NCI-H2107 treated with DMSO at 0.1 percent for 48 hours (cell line): Measurements from ENCODE around the gene PFKFB3.

Source experiments
- DNase-seq: peaks from one replicate; lab custom pipeline; 2025; ENCODE audit not compliant: unreplicated experiment; lab: John Stamatoyannopoulos, UW

Gene PFKFB3

DNA sequence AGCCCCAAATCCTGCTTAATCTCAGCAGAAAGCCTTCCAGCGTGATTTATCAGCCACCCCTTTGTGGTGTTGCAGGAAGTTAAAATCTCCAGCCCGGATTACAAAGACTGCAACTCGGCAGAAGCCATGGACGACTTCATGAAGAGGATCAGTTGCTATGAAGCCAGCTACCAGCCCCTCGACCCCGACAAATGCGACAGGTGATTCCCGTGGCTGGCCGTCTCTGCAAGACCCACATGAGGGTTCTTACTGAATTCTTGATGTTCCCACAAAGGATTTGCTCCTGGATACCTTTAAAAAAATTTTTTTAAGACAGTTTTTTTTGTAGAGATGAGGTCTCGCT lies 16.7 kb downstream of the PFKFB3 start:
- no peak for DNase-seq

GRCh38 chr10:6220418-6221191 lies 17.9 kb downstream of the PFKFB3 start:
- DNase-seq: no peak

GRCh38 chr10:6221192-6221940 lies 18.6 kb downstream of the PFKFB3 start:
- no peak for DNase-seq

- no peak for DNase-seq
Measured at GRCh38 chr10:6221971-6222751, 19.4 kb downstream of the PFKFB3 start.

- DNase-seq: no peak
Measured at GRCh38 chr10:6222755-6223154, 20.0 kb downstream of the PFKFB3 start.

DNA sequence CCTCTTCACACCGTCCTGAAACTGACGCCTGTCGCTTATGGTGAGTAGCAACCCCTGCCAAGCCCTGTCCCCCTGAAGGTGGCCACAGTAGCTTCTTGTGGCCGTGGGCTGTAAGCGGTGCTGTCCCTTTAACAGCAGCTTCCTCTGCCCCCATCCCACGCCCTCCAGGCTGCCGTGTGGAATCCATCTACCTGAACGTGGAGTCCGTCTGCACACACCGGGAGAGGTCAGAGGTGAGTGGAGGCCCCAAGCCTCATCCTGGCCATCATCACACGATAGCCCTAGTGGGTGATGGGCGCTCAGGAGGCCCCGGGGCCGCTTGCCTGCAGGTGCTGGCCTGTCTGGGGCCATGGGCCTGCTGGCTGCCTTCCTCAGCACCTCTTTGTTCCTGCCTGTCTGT lies 21.2 kb downstream of the PFKFB3 start:
- DNase-seq: no peak

DNA sequence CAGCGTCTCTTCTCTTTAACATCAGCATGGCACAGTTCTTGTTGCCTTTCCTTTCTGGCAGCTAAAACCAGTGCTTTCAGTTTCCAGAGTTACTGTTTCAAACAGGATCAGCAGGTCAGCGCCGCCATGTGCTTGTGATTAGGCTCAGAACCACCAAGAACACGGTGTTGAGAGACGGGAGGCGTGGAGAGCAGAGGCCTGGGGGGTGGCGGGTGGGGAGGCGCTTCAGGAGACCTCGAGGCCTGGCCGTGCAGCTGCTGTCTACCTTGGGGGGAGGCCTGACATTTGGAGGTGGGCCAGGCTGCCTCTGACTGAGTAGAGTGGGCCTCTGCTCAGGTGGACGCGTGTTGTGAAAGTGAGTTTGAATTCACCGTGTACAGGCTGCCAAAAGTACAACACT lies 22.0 kb downstream of the PFKFB3 start:
- no peak for DNase-seq

DNA sequence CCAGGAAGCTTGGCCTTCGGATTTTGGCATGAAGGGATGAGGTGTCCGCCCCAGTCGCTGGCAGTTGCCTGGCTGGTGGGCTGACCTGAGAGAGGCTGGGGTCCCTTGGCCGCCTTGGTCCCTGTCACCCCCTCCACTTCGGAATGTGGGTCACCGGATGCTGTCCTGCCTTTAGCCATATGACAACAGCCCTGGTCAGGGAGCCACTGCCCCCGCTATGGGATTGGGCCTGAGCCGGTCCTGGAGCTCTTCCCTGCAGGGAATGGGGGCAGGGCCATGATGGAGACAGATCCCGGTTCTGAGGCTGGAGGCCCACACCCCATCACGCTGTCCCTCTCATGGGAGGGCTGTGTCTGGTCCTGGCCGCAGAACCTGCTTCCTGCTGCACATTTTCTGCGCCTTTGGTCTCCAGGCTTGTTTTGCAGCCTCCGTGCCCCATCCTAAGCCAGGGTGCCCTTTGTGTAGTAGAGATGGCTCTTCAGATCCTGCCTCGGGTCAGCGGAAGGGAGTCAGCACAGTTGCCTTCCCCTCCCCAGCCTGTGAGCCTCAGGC lies 22.6 kb downstream of the PFKFB3 start:
- no peak for DNase-seq

- no peak for DNase-seq
Measured at GRCh38 chr10:6226216-6226615, 23.5 kb downstream of the PFKFB3 start.

DNA sequence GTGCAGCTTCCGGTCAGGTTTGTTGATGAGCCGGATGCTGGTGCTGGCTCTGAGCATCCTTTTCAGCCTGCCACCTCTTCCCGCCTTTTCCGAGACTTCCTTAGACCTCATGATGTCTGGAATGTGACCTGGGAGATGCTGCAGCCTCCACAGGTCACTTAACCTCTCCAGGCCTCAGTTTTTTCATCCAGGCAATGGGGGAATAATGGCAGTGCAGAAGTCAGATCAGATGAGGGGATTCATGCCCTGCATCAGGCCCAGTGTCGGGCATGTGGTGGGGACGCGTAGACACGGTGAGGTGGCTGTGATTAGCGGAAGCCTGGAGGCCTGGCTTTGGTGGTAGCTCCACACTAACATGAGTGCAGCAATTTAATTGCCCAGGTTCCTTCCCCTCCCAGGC lies 24.6 kb downstream of the PFKFB3 start:
- no peak for DNase-seq

DNA sequence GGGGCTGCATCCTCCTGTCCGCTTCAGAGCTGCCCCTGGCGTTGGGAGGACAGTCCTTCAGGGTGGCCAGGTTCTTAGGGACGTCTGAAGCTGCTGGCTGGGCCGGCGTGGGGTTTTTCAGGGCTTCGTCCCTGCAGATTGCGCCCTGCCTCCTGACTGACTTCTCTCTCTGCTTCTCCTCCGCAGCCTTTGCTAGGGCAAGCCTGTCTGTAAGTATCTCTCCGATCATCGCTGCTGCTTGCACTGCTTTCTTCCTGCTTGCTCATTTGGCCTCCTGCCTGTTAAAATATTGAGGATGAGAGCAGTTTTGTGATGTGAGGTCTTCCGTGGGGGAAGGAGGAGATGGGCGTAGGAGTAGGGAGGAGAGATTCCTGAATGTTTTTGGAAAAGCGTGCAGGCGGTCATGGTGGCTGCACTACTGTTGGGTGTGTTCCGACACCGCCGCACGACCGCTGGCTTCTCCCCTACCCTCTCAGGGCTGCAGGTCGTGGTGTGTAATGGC lies 25.3 kb downstream of the PFKFB3 start:
- DNase-seq: no peak

- DNase-seq: no peak
Measured at GRCh38 chr10:6228647-6229046, 25.9 kb downstream of the PFKFB3 start.

DNA sequence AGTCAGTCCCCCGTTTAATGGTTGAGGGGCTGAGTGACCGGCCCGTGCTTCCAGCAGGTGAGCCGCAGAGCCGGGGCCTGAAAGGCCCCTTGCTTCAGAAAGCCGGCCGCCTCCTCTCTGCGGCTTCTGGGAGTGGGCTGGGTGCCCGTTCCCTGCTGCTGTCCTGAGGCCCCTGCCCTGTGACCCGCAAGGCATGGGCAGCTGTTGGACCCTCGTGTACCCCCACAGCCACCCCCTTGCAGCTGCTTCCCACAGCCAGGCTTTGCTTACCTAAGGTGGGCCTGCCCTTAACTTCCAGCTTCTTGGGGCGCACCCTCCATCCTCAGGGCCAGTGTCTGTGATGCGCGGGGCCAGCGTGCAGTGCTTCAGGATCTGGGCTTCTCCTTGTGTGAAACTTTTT lies 26.6 kb downstream of the PFKFB3 start:
- no peak for DNase-seq

GRCh38 chr10:6229746-6230145 lies 27.0 kb downstream of the PFKFB3 start:
- no peak for DNase-seq

GRCh38 chr10:6230315-6230714 lies 27.6 kb downstream of the PFKFB3 start:
- no peak for DNase-seq

GRCh38 chr10:6231146-6231545 lies 28.4 kb downstream of the PFKFB3 start:
- DNase-seq: no peak

- no peak for DNase-seq
Measured at GRCh38 chr10:6231730-6232129, 29.0 kb downstream of the PFKFB3 start.

GRCh38 chr10:6232225-6232807 lies 29.6 kb downstream of the PFKFB3 start:
- DNase-seq: no peak

DNA sequence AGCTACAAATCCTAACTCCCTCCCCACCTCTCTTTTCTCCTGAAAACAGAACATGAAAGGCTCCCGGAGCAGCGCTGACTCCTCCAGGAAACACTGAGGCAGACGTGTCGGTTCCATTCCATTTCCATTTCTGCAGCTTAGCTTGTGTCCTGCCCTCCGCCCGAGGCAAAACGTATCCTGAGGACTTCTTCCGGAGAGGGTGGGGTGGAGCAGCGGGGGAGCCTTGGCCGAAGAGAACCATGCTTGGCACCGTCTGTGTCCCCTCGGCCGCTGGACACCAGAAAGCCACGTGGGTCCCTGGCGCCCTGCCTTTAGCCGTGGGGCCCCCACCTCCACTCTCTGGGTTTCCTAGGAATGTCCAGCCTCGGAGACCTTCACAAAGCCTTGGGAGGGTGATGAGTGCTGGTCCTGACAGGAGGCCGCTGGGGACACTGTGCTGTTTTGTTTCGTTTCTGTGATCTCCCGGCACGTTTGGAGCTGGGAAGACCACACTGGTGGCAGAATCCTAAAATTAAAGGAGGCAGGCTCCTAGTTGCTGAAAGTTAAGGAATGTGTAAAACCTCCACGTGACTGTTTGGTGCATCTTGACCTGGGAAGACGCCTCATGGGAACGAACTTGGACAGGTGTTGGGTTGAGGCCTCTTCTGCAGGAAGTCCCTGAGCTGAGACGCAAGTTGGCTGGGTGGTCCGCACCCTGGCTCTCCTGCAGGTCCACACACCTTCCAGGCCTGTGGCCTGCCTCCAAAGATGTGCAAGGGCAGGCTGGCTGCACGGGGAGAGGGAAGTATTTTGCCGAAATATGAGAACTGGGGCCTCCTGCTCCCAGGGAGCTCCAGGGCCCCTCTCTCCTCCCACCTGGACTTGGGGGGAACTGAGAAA lies 30.4 kb downstream of the PFKFB3 start:
- no peak for DNase-seq

DNA sequence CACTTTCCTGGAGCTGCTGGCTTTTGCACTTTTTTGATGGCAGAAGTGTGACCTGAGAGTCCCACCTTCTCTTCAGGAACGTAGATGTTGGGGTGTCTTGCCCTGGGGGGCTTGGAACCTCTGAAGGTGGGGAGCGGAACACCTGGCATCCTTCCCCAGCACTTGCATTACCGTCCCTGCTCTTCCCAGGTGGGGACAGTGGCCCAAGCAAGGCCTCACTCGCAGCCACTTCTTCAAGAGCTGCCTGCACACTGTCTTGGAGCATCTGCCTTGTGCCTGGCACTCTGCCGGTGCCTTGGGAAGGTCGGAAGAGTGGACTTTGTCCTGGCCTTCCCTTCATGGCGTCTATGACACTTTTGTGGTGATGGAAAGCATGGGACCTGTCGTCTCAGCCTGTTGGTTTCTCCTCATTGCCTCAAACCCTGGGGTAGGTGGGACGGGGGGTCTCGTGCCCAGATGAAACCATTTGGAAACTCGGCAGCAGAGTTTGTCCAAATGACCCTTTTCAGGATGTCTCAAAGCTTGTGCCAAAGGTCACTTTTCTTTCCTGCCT lies 31.1 kb downstream of the PFKFB3 start:
- DNase-seq: no peak
